GM20000 (cell line): Measurements from ENCODE around the gene PACRG.

Experiments used
- DNase-seq: peaks from one replicate; pipeline ENCODE4 v3.0.0; 2012; ENCODE audit warnings: low spot score
- TF ChIP-seq, protein P1 (sequence below): IDR thresholded peaks from 2 replicates; pipeline ENCODE4 v1.5.1; 2012; ENCODE audit warnings: mild to moderate bottlenecking, control low read depth; ENCODE audit errors: extremely low read depth, missing control alignments

PACRG gene

DNA sequence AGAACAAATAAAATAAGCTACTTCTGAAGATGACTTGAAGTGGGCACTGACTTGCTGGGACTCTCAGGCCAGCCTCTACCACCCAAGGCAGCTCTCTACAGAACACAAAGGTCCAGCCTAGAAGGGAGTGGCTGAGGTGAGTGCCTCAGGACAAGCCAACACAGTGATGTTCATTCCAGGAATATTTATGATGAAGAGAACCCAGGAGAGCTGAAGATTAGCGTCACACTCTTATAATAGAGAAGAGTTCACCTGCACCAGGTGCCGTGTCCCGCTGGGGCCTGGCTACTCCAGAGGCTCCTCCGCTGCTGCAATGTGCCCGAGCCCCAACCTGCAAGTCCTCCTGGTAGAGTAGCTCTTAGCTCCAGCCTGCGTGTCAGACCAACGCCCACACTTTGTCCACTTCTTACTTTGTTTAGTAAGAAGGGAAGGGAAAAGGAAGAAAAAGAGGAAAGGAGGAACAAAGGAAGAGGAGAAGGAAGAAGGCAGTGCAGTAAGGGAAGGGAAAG, 504.3 kb downstream of the PACRG start:
- TF ChIP-seq, protein P1, sequence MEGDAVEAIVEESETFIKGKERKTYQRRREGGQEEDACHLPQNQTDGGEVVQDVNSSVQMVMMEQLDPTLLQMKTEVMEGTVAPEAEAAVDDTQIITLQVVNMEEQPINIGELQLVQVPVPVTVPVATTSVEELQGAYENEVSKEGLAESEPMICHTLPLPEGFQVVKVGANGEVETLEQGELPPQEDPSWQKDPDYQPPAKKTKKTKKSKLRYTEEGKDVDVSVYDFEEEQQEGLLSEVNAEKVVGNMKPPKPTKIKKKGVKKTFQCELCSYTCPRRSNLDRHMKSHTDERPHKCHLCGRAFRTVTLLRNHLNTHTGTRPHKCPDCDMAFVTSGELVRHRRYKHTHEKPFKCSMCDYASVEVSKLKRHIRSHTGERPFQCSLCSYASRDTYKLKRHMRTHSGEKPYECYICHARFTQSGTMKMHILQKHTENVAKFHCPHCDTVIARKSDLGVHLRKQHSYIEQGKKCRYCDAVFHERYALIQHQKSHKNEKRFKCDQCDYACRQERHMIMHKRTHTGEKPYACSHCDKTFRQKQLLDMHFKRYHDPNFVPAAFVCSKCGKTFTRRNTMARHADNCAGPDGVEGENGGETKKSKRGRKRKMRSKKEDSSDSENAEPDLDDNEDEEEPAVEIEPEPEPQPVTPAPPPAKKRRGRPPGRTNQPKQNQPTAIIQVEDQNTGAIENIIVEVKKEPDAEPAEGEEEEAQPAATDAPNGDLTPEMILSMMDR = no peak
- no peak for DNase-seq

- no peak for DNase-seq
- TF ChIP-seq, protein P1 = no peak
These were observed 504.9 kb downstream of the PACRG start for GRCh38 chr6:163232649-163233048.

DNA sequence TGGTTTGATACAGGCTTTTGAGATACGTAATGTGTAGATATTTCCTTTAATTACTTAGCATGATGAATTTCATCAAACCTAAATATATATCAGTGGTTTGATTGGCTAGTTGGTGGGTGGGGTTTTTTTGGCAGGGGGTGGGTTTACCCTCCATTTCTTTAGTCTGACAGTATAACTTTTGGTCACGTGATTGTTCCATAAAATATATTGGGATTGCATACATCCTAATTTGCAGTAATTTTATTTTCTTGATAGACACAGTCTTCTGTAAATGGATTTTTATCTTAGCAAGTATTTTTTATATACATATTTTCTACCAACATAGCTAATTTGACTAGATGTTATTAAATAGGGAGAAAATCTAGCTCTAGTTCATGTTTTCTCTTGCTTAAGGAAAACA, 509.3 kb downstream of the PACRG start:
- TF ChIP-seq, protein P1 = no peak
- no peak for DNase-seq

- TF ChIP-seq, protein P1 = no peak
- no peak for DNase-seq
These were observed 512.0 kb downstream of the PACRG start for GRCh38 chr6:163239572-163240340.

DNA sequence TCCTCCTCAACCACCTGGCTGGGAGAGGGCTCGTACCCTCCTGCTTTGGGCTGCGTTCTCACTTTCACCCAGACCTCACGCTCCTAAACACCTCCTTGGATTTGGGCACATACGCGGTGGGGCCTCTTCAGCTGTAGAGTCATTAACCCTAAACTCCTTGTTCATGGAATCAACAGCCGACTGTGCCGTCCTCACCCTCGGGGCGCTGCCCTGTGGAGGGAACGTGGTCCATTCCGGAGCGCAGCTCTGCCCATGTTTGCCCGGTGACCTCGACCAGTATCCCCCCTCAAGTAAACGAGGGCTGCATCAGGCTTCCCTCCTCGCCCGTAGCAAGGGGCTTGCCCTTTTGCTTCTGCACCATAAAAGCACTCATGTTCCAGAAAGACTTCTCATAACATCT, 512.8 kb downstream of the PACRG start:
- DNase-seq = no peak
- TF ChIP-seq, protein P1 = no peak

- no peak for DNase-seq
- TF ChIP-seq, protein P1 = no peak
These were observed 513.9 kb downstream of the PACRG start for GRCh38 chr6:163241683-163242082.

- DNase-seq = no peak
- TF ChIP-seq, protein P1 = no peak
These were observed 515.3 kb downstream of the PACRG start for GRCh38 chr6:163243083-163243482.
